Caco-2 (cell line): ENCODE data around the gene CDH13. TPM values are rescaled to one million over a fixed set of nuclear protein-coding genes. Genes with fewer than 3 reads are reported as not detected.

ENCODE experiments used
- BruUV-seq: library from RNA; stranded (reverse); fragments of 400-500 nt; replicated peaks from 2 replicates; lab custom pipeline; 2021; lab: Mats Ljungman, UMichigan
- CTCF ChIA-PET: fragments of 300-600 bp; sonication (Branson Sonifier 250); formaldehyde crosslinking; loops from one replicate; lab custom pipeline; 2022; ENCODE audit warnings: antibody characterized with exemption; lab: Charles Lee
- POLR2A ChIA-PET: fragments of 300-600 bp; sonication (Branson Sonifier 250); formaldehyde crosslinking; loops from one replicate; lab custom pipeline; 2022; ENCODE audit warnings: antibody characterized with exemption; lab: Charles Lee
- DNase-seq, 2 experiments: peaks; one replicate each; pipeline versions ENCODE4 v3.0.0 to v3.0.0-alpha.2; 2020 to 2022
- H3K27me3 ChIP-seq: replicated peaks from 2 replicates; pipeline ENCODE4 v1.6.0; 2011; ENCODE audit warnings: low read length; ENCODE audit not compliant: control insufficient read depth, insufficient read depth
- H3K36me3 ChIP-seq: 2 replicates; pipeline ENCODE4 v1.5.1; 2011; ENCODE audit warnings: low read length; ENCODE audit not compliant: control insufficient read depth, insufficient read depth
- H3K4me1 ChIP-seq: fragments of 250-450 bp; sonication (Bioruptor Pico); 2 replicates; pipeline ENCODE4 v1.5.1; 2020; ENCODE audit warnings: mild to moderate bottlenecking
- H3K4me3 ChIP-seq: 2 replicates; pipeline ENCODE4 v1.5.1; 2011; ENCODE audit warnings: low read depth, mild to moderate bottlenecking, control low read depth, low read length
- H3K9me3 ChIP-seq: fragments of 250-450 bp; sonication (Bioruptor Pico); 2 replicates; pipeline ENCODE4 v1.5.1; 2020; ENCODE audit warnings: mild to moderate bottlenecking, moderate library complexity
- H3K27ac Mint-ChIP-seq: one replicate; pipeline ENCODE4 v1.8.0; 2022; ENCODE audit warnings: mixed read lengths; ENCODE audit not compliant: unreplicated experiment
- H3K27me3 Mint-ChIP-seq: one replicate; pipeline ENCODE4 v1.8.0; 2022; ENCODE audit warnings: mixed read lengths; ENCODE audit not compliant: insufficient read depth, unreplicated experiment
- H3K36me3 Mint-ChIP-seq: one replicate; pipeline ENCODE4 v1.8.0; 2022; ENCODE audit warnings: mild to moderate bottlenecking, mixed read lengths; ENCODE audit not compliant: insufficient read depth, unreplicated experiment
- H3K4me1 Mint-ChIP-seq: one replicate; pipeline ENCODE4 v1.8.0; 2022; ENCODE audit warnings: low read depth, mixed read lengths; ENCODE audit not compliant: unreplicated experiment
- H3K4me3 Mint-ChIP-seq: one replicate; pipeline ENCODE4 v1.8.0; 2022; ENCODE audit warnings: mild to moderate bottlenecking, moderate library complexity, mixed read lengths; ENCODE audit not compliant: unreplicated experiment
- H3K9me3 Mint-ChIP-seq: one replicate; pipeline ENCODE4 v1.8.0; 2022; ENCODE audit warnings: mixed read lengths; ENCODE audit not compliant: unreplicated experiment
- CTCF ChIP-seq, 2 experiments: fragments of 200-600 bp in 1 of 2; IDR thresholded peaks; 1 replicate in 1 of 2; 2 replicates in 1 of 2; pipeline versions ENCODE4 v1.5.1 to v1.8.0; 2011 to 2022; ENCODE audit warnings: antibody characterized with exemption in 1 of 2, control low read depth in 1 of 2, inconsistent platforms in 1 of 2, low read depth in 1 of 2, low read length in 1 of 2, mild to moderate bottlenecking in 1 of 2, moderate library complexity in 1 of 2; ENCODE audit not compliant: insufficient read depth in 1 of 2, severe bottlenecking in 1 of 2, unreplicated experiment in 1 of 2
- intact Hi-C: fragments of 100-400 bp; cut with micrococcal nuclease; formaldehyde crosslinking; loops from one replicate; pipeline ENCODE4 v1.10.0; 2022; ENCODE audit not compliant: unreplicated experiment
- total RNA-seq: library from RNA; stranded (reverse); gene quantifications from 2 replicates; pipeline ENCODE4 v1.2.3, GENCODE V29; 2022

The CDH13 gene
- total RNA-seq, 1 experiment from 2014 or later, result 2.2 TPM

- peaks cover 17% of the 10 kb centered on the region for H3K27me3 Mint-ChIP-seq
- intact Hi-C loops, result no loop called here
- ChIA-PET POLR2A (no interaction called here), CTCF (no interaction called here)
- no peaks in the 10 kb centered on the region for H3K4me1 ChIP-seq
- no peaks in the 10 kb centered on the region for H3K4me1 Mint-ChIP-seq
- TF ChIP-seq CTCF (IDR thresholded peaks at IDR 0.05; ENCODE audit: insufficient read depth in 1 of 2, low read depth in 1 of 2, low read length in 1 of 2, severe bottlenecking in 1 of 2, unreplicated experiment in 1 of 2), result no peak
- H3K4me3 Mint-ChIP-seq, result no peak overlapping the region
- no peaks in the 10 kb centered on the region for H3K27me3 ChIP-seq
- no peak overlapping the region for H3K27ac Mint-ChIP-seq
- no peaks in the 10 kb centered on the region for H3K9me3 ChIP-seq
- no peaks in the 10 kb centered on the region for H3K9me3 Mint-ChIP-seq
- no peak for DNase-seq
- H3K36me3 Mint-ChIP-seq, result no peaks in the 10 kb centered on the region
- no peaks in the 10 kb centered on the region for H3K36me3 ChIP-seq
- H3K4me3 ChIP-seq, result no peak overlapping the region
- BruUV-seq, result no TSS peak
These were observed 884.1 kb downstream of the CDH13 start for GRCh38 chr16:83510906-83511305.

GRCh38 chr16:83513008-83513755, 886.4 kb downstream of the CDH13 start:
- peaks cover 9% of the 10 kb centered on the region for H3K9me3 Mint-ChIP-seq
- BruUV-seq, result no TSS peak
- no peaks in the 10 kb centered on the region for H3K36me3 ChIP-seq
- no peaks in the 10 kb centered on the region for H3K4me1 Mint-ChIP-seq
- H3K4me3 Mint-ChIP-seq, result no peak overlapping the region
- no peaks in the 10 kb centered on the region for H3K27me3 ChIP-seq
- intact Hi-C loops, result no loop called here
- peaks cover 15% of the 10 kb centered on the region for H3K27me3 Mint-ChIP-seq
- no peak overlapping the region for H3K27ac Mint-ChIP-seq
- DNase-seq, result no peak
- TF ChIP-seq CTCF (IDR thresholded peaks at IDR 0.05; ENCODE audit: insufficient read depth in 1 of 2, low read depth in 1 of 2, low read length in 1 of 2, severe bottlenecking in 1 of 2, unreplicated experiment in 1 of 2), result no peak
- CTCF ChIA-PET, result no interaction called here
- H3K4me1 ChIP-seq, result no peaks in the 10 kb centered on the region
- H3K4me3 ChIP-seq, result no peak overlapping the region
- no peaks in the 10 kb centered on the region for H3K9me3 ChIP-seq
- no peaks in the 10 kb centered on the region for H3K36me3 Mint-ChIP-seq
- POLR2A ChIA-PET, result no interaction called here

- intact Hi-C loops, result no loop called here
- CTCF ChIA-PET, result no interaction called here
- Mint-ChIP-seq H3K27me3 (peaks cover 16% of the 10 kb centered on the region), H3K4me3 (no peak overlapping the region), H3K27ac (no peak overlapping the region), H3K9me3 (peaks cover 9% of the 10 kb centered on the region), H3K36me3 (no peaks in the 10 kb centered on the region), H3K4me1 (no peaks in the 10 kb centered on the region)
- H3K4me1 ChIP-seq, result no peaks in the 10 kb centered on the region
- H3K36me3 ChIP-seq, result no peaks in the 10 kb centered on the region
- no peak for DNase-seq
- TF ChIP-seq CTCF (IDR thresholded peaks at IDR 0.05; ENCODE audit: insufficient read depth in 1 of 2, low read depth in 1 of 2, low read length in 1 of 2, severe bottlenecking in 1 of 2, unreplicated experiment in 1 of 2), result no peak
- POLR2A ChIA-PET, result no interaction called here
- no peaks in the 10 kb centered on the region for H3K27me3 ChIP-seq
- H3K9me3 ChIP-seq, result no peaks in the 10 kb centered on the region
- no peak overlapping the region for H3K4me3 ChIP-seq
- no TSS peak for BruUV-seq
These were observed 888.6 kb downstream of the CDH13 start for GRCh38 chr16:83515395-83515794.
